Right atrium auricular region (tissue), 2 donors: ENCODE data around the gene SAMD11. TPM values are rescaled to one million over a fixed set of nuclear protein-coding genes. Genes with fewer than 3 reads are reported as not detected.

Source experiments
- DNase-seq: peaks from one replicate; pipeline ENCODE4 v3.0.0-alpha.2; 2019; ENCODE audit warnings: low spot score
- H3K27ac ChIP-seq, 2 donors: fragments of 200-600 bp; sonication (generic); 1 replicate in 1 of 2; 2 replicates in 1 of 2; pipeline ENCODE4 v1.5.1; 2016 to 2019
- H3K27me3 ChIP-seq, 2 donors: fragments of 200-600 bp; sonication (generic); one replicate each; pipeline versions ENCODE4 v1.5.1 to v1.6.0; 2017 to 2019
- H3K36me3 ChIP-seq: fragments of 200-600 bp; sonication (generic); one replicate; pipeline ENCODE4 v1.5.1; 2016
- H3K4me1 ChIP-seq, 2 donors: fragments of 200-600 bp; sonication (generic); one replicate each; pipeline versions ENCODE4 v1.5.1 to v1.6.0; 2017 to 2019
- H3K4me3 ChIP-seq, 2 donors: fragments of 200-600 bp; sonication (generic); 1 replicate in 1 of 2; 2 replicates in 1 of 2; pipeline ENCODE4 v1.5.1; 2017 to 2019; ENCODE audit warnings: mild to moderate bottlenecking in 1 of 2, moderate library complexity in 1 of 2
- H3K9me3 ChIP-seq, 2 donors: fragments of 200-600 bp; sonication (generic); one replicate each; pipeline ENCODE4 v1.5.1; 2019
- total RNA-seq, 2 donors: library from RNA; depleted of rRNA; stranded (reverse); fragments of >200 nt; gene quantifications; one replicate each; pipeline ENCODE4 v1.1.0, GENCODE V29; 2016
- TF ChIP-seq, protein P1 (sequence below), 2 donors: fragments of 200-600 bp; sonication (generic); IDR thresholded peaks; one replicate each; pipeline ENCODE4 v1.5.1; 2019; ENCODE audit warnings: antibody characterized with exemption in 2 of 2

Gene SAMD11
- total RNA-seq, 2 donors from 2014 or later = 2.7 to 6.4 TPM

DNA sequence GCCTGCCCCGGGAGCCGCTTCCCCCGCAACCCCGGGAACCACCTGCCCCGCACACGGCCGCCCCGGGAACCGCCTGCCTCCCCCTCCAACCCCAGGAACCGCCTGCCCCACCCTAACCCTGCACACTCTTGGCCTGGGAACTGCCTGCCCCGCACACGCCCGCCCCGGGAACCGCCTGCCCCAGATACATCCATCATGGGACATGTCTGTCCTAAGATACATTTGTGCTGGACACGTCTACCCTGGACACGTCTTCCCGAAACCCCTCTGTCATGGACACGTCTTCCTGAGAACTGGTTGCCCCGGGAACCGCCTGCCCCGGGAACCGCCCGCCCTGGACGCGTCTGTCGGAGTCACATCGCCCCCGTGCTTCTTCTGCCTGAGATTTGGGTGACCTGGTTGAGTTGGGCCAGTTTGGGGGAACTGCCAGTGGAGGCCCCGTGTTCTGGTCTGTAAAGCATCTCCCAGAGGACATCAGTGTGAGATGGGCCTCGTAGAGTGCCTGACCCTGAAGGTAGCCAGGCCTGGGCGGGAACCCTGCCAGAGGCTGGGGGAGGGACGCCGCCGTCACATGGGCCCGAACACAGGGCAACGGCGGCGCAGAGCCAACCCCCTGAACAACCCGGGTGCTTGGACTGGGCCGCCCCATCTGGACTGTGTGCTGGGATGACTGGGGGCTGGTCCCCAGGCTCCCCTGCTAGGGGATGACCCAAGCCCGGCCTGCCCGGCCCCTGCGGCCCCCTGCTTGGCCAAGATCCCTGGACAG is 54.5 kb downstream of the SAMD11 start:
- Histone ChIP-seq H3K27ac (peak overlapping the region; percentile 53 to 91), H3K4me3 (peak overlapping the region; percentile 7 to 34)

DNA sequence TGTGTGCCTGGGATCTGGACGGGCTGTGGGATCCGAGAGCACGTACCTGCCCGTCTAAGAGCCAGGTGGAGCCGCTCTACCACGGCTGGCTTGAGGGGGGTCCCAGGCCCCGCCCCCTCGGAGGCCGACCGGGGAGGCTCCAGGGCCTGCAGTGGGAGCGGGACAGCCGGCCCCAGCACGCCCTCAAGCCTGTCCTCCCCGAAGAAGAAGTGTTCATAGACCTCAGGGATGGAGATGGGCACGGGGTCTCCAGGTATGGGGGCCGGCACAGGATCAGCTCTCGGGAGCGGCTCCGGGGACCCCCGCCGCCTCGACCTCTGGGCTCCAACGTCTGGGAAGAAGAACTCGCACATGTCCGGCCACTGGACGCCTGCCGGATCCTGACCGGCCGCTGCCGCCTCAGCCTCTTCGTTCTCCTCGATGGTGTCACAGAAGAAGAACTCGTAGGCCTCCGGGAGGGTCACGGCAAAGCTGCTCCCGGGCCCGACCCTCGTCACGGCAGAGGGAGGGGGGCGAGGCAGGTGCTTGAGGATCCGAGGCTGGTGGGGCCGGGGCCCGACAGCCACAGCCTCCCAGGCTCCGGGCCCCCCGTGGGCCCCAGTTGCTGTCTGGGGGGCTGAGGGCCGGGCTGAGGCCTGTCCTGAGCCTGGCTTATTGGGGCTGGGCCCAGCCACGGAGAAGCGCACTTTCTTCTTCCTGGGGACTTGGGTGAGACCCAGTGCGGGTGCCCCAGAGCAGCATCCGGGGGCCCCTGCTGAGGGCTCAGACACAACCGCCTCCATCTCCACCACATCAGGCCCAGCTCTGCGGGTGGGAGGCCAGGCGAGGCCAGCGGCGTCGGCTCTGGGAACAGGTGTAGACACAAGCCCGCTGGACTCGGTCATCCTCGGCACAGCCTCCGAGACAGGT is 55.4 kb downstream of the SAMD11 start:
- TF ChIP-seq, protein P1, sequence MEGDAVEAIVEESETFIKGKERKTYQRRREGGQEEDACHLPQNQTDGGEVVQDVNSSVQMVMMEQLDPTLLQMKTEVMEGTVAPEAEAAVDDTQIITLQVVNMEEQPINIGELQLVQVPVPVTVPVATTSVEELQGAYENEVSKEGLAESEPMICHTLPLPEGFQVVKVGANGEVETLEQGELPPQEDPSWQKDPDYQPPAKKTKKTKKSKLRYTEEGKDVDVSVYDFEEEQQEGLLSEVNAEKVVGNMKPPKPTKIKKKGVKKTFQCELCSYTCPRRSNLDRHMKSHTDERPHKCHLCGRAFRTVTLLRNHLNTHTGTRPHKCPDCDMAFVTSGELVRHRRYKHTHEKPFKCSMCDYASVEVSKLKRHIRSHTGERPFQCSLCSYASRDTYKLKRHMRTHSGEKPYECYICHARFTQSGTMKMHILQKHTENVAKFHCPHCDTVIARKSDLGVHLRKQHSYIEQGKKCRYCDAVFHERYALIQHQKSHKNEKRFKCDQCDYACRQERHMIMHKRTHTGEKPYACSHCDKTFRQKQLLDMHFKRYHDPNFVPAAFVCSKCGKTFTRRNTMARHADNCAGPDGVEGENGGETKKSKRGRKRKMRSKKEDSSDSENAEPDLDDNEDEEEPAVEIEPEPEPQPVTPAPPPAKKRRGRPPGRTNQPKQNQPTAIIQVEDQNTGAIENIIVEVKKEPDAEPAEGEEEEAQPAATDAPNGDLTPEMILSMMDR (IDR thresholded peaks at IDR 0.05) = no peak
- peak overlapping the region; percentile 7 to 34 for H3K4me3 ChIP-seq
- peaks cover 0 to 53% of the 10 kb centered on the region in 2 donors for H3K4me1 ChIP-seq
- no peaks in the 10 kb centered on the region for H3K9me3 ChIP-seq
- H3K27ac ChIP-seq = peak overlapping the region; percentile 91 to 93
- no peak for DNase-seq
- peaks cover 15% of the 10 kb centered on the region for H3K36me3 ChIP-seq
- H3K27me3 ChIP-seq = no peaks in the 10 kb centered on the region

More for the DNA sequence above, 54.5 kb downstream of the SAMD11 start:
- DNase-seq = no peak
- Histone ChIP-seq H3K36me3 (peaks cover 15% of the 10 kb centered on the region), H3K27me3 (no peaks in the 10 kb centered on the region), H3K9me3 (no peaks in the 10 kb centered on the region), H3K4me1 (peaks cover 0 to 48% of the 10 kb centered on the region in 2 donors)
- TF ChIP-seq, protein P1 (IDR thresholded peaks at IDR 0.05) = no peak

DNA sequence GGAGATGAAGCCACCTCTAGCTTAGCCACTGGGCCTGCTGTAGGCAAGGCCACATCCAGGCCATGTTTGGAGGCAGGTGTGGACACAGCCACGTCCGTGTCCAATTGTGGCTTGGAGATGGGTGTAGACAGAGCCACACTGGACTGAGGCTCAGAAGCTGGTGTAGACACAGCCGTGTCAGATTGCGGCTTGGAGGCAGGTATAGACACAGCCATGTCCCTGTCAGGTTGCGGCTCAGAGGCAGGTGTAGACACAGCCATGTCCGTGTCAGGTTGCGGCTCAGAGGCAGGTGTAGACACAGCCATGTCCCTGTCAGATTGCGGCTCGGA is 56.0 kb downstream of the SAMD11 start:
- Histone ChIP-seq H3K4me1 (peaks cover 0 to 55% of the 10 kb centered on the region in 2 donors), H3K9me3 (no peaks in the 10 kb centered on the region), H3K4me3 (peak overlapping the region in 1 of 2 donors; percentile 34), H3K36me3 (peaks cover 15% of the 10 kb centered on the region), H3K27me3 (no peaks in the 10 kb centered on the region), H3K27ac (peak overlapping the region; percentile 91 to 93)
- TF ChIP-seq, protein P1 (IDR thresholded peaks at IDR 0.05) = no peak
- DNase-seq = no peak

DNA sequence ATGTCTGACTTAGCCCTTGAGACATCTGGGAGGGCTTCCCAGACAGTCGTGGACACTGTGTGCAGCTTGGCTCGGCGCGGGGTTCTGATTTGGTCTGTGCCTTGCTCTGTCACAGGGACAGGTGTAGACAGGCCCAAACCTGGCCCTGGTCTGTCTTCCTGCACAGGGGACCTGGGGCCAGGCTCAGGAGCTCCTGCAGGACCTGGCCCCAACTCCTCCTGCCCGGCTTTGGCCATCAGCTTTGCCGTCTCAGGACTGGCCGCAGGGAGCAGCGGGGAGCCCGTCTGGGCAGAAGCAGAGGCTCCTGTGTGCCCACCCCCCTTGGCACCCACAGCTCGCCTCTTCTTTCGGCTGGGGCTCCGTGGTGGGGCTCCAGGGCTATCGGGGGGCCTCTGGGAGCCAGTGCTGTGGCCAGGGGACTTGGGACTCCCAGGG is 56.4 kb downstream of the SAMD11 start:
- Histone ChIP-seq H3K36me3 (peaks cover 15% of the 10 kb centered on the region), H3K27ac (peak overlapping the region; percentile 91 to 93), H3K9me3 (no peaks in the 10 kb centered on the region), H3K4me1 (peaks cover 0 to 55% of the 10 kb centered on the region in 2 donors), H3K27me3 (no peaks in the 10 kb centered on the region), H3K4me3 (peak overlapping the region; percentile 34 to 41)
- TF ChIP-seq, protein P1 (IDR thresholded peaks at IDR 0.05) = no peak
- DNase-seq = no peak

DNA sequence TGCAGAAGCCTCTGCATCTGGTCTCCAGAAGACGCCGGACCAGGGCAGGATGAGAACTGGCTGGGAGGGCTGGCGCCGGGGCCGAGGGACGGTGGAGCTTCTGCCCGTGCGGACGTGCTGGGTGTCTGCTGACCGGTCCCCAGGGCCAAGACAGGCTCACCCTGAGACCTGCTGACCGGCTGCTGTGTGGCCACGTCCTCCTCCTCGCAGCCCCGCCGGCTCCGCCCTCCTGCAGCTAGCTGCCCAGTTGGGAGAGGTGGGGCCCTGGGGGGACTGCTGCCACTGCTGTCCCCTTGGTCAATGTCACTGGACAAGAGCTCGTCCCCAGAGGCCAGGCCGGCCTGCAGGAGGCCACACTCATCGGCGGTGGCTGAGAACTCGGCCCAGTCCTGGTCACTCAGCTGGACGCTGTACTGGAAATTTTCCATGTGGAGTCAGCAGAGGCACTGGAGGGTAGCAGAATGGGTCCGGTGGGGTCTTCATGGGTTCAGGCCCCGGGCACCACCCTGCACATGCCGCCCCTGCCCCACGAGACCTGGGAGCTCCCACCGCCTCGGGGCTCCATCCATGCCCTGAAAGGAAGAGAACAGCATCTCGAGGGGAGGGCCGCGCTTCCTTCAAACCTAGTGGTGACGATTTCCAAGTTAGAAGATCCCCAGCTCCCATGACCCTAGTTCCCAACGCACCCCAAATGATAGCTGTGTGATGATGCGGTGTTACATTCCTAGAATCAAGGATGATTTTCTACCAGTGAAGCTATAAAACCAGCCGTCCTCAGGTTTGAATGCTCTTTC is 57.1 kb downstream of the SAMD11 start:
- H3K36me3 ChIP-seq = peaks cover 15% of the 10 kb centered on the region
- H3K27me3 ChIP-seq = no peaks in the 10 kb centered on the region
- peak overlapping the region; percentile 91 to 93 for H3K27ac ChIP-seq
- H3K4me3 ChIP-seq = peak overlapping the region; percentile 34 to 41
- DNase-seq = no peak
- H3K9me3 ChIP-seq = no peaks in the 10 kb centered on the region
- TF ChIP-seq, protein P1 (IDR thresholded peaks at IDR 0.05) = no peak
- H3K4me1 ChIP-seq = peaks cover 0 to 53% of the 10 kb centered on the region in 2 donors
